GM06990 (cell line): Measurements from ENCODE around the gene KCNT1.

Source experiments
- DNase-seq: peaks from one replicate; pipeline ENCODE4 v3.0.0-alpha.2; 2011; ENCODE audit not compliant: insufficient read length; ENCODE audit errors: extremely low read depth
- H3K27me3 ChIP-seq: replicated peaks from 2 replicates; pipeline ENCODE4 v1.6.0; 2011; ENCODE audit warnings: low read length; ENCODE audit not compliant: control insufficient read depth, insufficient read depth
- H3K36me3 ChIP-seq: 2 replicates; pipeline ENCODE4 v1.5.1; 2011; ENCODE audit warnings: low read length; ENCODE audit not compliant: control insufficient read depth, insufficient read depth
- H3K4me3 ChIP-seq: replicated peaks from 2 replicates; pipeline ENCODE4 v1.5.1; 2011; ENCODE audit warnings: low read depth, mild to moderate bottlenecking, control low read depth, low read length
- TF ChIP-seq, protein P1 (sequence below): IDR thresholded peaks from 2 replicates; pipeline ENCODE4 v1.5.1; 2011; ENCODE audit warnings: low read length, control low read depth, mild to moderate bottlenecking, inconsistent platforms; ENCODE audit not compliant: insufficient read depth, poor library complexity, severe bottlenecking

The KCNT1 gene

DNA sequence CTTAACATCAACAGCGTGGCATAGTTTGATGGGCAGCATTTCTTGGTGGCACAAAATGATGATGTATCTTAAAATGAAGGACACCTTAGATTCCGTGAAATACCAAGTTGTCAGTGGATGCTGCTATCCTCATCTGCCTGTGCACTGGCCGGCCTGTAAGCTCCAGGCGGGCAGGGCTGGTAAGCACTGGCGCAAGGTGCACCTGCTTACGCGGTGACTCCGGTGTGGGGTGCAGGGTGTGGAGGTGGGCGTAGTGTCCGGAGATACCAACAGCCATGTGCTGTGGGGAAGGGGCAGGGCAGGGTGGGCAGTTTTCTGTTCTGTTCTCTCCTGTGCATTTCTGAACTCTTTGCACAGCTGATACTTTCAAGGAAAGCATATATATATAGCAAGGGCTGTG is 101.5 kb downstream of the KCNT1 start:
- TF ChIP-seq, protein P1, sequence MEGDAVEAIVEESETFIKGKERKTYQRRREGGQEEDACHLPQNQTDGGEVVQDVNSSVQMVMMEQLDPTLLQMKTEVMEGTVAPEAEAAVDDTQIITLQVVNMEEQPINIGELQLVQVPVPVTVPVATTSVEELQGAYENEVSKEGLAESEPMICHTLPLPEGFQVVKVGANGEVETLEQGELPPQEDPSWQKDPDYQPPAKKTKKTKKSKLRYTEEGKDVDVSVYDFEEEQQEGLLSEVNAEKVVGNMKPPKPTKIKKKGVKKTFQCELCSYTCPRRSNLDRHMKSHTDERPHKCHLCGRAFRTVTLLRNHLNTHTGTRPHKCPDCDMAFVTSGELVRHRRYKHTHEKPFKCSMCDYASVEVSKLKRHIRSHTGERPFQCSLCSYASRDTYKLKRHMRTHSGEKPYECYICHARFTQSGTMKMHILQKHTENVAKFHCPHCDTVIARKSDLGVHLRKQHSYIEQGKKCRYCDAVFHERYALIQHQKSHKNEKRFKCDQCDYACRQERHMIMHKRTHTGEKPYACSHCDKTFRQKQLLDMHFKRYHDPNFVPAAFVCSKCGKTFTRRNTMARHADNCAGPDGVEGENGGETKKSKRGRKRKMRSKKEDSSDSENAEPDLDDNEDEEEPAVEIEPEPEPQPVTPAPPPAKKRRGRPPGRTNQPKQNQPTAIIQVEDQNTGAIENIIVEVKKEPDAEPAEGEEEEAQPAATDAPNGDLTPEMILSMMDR = no peak
- no peak for DNase-seq
- Histone ChIP-seq H3K27me3 (no peaks in the 10 kb centered on the region), H3K4me3 (no peak overlapping the region), H3K36me3 (no peaks in the 10 kb centered on the region)

DNA sequence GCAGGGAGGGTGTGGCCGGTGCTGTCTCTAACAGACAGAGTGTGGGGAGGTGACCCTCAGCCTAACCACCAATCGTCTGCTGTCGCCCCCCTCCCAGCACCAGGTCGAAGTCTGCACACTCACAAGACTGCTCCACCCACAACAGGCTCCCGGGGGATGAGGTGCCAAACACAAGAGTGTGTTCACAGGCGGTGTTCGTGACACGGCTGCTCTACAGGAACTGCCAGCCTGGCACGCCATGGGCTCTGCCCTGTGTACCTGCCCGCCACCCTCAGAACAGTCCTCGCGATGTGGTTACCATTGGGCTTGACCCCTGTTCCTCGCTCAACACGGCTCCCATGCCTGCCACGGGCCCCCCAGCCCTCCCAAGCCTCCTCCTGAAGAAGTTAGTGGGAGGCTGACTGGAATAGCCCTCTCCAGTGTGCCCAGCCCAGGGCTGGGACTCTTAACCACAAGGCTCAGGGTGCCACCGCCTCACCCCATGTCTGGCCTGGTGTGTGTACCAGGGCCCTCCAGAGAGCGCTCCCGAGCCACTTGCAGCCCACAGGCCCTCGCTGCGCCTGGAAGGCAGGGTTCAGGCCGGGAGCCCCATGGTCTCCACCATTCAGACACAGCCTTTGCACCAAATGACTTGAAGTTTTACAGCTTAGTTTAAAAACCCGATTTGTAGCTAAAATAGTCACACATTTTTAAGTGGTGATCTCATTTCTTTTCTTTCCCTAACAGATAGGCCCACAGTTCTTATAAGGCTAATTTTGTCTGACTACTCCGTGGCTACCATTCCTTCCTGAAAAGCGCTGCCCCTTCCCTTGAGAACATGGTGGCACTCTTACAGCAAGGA is 102.8 kb downstream of the KCNT1 start:
- TF ChIP-seq, protein P1 = no peak
- DNase-seq = no peak
- H3K36me3 ChIP-seq = no peaks in the 10 kb centered on the region
- no peak overlapping the region for H3K4me3 ChIP-seq
- H3K27me3 ChIP-seq = no peaks in the 10 kb centered on the region

DNA sequence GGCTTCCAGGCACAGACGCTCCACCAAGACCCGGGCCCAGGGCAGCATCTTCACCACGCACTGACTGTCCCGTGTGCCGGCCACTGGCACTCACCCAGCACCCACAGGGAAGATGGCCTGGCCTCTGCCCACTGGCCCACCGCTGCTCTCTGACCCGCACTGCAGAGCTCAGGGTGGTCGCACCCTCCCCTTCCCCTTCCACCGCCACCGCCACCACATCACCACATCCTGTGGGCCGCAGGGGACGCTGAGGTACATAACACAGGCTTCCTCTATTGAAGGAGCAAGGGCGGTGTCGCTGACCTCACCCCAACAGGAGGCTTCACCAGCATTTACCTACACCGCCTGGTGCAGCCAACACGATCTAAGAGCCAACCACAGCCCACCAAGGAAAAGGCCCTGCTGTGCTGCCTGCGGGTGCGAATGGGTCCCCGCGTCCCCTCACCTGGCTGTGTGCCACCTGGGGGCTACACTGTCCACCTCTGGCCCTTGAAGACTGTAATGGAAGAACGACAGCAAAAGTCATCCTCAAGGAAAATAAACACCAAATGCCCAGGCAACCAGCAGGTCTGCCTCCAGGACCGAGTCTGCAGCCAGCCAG is 103.5 kb downstream of the KCNT1 start:
- no peak for DNase-seq
- Histone ChIP-seq H3K27me3 (no peaks in the 10 kb centered on the region), H3K4me3 (no peak overlapping the region), H3K36me3 (no peaks in the 10 kb centered on the region; the same call in 1 of the 2 replicates)
- TF ChIP-seq, protein P1 = no peak

DNA sequence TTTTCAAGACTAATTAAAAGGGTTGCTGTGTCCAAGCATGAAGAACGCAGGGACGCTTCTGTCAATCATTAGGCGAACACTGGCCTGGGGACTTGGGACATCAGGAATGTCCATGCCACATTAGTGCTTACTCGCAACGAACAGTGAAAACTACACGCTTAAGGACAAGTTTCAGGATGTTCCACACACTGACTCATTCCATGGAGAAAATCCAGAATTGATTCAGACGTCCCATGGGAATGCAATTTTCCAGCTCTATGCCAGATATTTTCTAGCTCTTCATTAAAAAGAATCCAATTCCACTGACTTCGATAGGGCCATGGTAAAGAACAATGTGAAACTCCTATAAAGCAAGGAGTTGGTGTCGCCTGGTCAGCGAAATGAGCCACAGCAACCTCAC is 107.2 kb downstream of the KCNT1 start:
- Histone ChIP-seq H3K27me3 (no peaks in the 10 kb centered on the region), H3K36me3 (peaks cover 6% of the 10 kb centered on the region; the same call in 1 of the 2 replicates), H3K4me3 (no peak overlapping the region)
- TF ChIP-seq, protein P1 = no peak
- no peak for DNase-seq

DNA sequence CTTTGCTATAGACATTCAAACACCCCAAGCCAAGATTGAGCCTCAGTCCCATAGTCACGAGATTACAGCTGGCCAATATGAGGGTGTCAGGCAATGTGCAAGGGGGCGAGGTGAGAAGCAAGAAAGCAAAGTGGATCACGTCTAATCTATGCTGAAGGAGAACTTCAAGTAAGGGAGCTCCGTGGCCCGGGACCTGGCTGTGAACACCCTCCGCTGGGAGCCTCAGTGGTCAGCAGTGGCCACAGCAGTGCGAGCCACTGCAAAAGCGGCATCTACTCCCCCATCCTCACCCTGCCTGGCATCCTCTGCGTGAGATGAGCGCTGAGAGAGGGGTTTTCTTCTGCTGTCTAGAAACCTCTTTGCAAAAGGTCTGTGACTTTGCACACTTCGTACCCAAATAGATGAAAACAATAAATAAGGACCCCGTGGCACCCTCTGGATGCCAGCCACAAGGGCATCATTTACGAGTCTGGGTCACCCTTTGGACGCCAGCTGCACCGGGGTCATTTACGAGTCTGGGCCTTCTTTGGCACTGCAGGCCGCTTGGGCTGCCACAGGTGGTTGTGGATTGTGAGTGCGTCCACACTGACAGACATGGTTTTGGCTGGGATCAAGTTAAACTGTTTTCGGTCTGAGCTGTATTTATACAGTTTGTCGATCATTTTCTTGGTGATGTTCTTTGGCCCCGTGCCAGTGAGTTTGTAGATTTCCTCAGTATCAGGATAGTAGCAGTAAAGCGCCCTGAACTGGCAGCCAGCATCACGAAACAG is 109.0 kb downstream of the KCNT1 start:
- TF ChIP-seq, protein P1 = no peak
- DNase-seq = no peak
- Histone ChIP-seq H3K4me3 (no peak overlapping the region), H3K27me3 (no peaks in the 10 kb centered on the region), H3K36me3 (peaks cover 9% of the 10 kb centered on the region)
